Smooth muscle cell (in vitro differentiated cells): ENCODE data around the gene NCKAP5. TPM values are rescaled to one million over a fixed set of nuclear protein-coding genes. Genes with fewer than 3 reads are reported as not detected.

Experiments
- DNase-seq: peaks from one replicate; lab custom pipeline; 2025; ENCODE audit not compliant: unreplicated experiment; lab: John Stamatoyannopoulos, UW
- H2AFZ ChIP-seq: fragments of 200-600 bp; sonication (generic); 2 replicates; pipeline ENCODE4 v1.6.0; 2016; ENCODE audit warnings: antibody characterized with exemption, low read depth, mild to moderate bottlenecking
- H3F3A ChIP-seq: fragments of 200-600 bp; sonication (generic); 2 replicates; pipeline ENCODE4 v1.6.0; 2017; ENCODE audit warnings: antibody characterized with exemption, low read depth
- H3K27ac ChIP-seq: fragments of 200-600 bp; sonication (generic); 2 replicates; pipeline ENCODE4 v1.5.1; 2016; ENCODE audit warnings: low read depth, mild to moderate bottlenecking
- H3K27me3 ChIP-seq: fragments of 200-600 bp; sonication (generic); 2 replicates; pipeline ENCODE4 v1.6.1; 2016; ENCODE audit warnings: low read depth, mild to moderate bottlenecking
- H3K36me3 ChIP-seq: fragments of 200-600 bp; sonication (generic); 2 replicates; pipeline ENCODE4 v1.5.1; 2016; ENCODE audit warnings: low read depth
- H3K4me1 ChIP-seq: fragments of 200-600 bp; sonication (generic); 2 replicates; pipeline ENCODE4 v1.5.1; 2016; ENCODE audit warnings: low read depth
- H3K4me2 ChIP-seq: fragments of 200-600 bp; sonication (generic); 2 replicates; pipeline ENCODE4 v1.6.0; 2016; ENCODE audit warnings: mild to moderate bottlenecking
- H3K4me3 ChIP-seq: fragments of 200-600 bp; sonication (generic); 2 replicates; pipeline ENCODE4 v1.5.1; 2016; ENCODE audit warnings: mild to moderate bottlenecking
- H3K79me2 ChIP-seq: fragments of 200-600 bp; sonication (generic); 2 replicates; pipeline ENCODE4 v1.6.0; 2016; ENCODE audit warnings: low read depth, mild to moderate bottlenecking
- H3K9ac ChIP-seq: fragments of 200-600 bp; sonication (generic); 2 replicates; pipeline ENCODE4 v1.6.0; 2016; ENCODE audit warnings: low read depth
- H3K9me3 ChIP-seq: fragments of 200-600 bp; sonication (generic); replicated peaks from 2 replicates; pipeline ENCODE4 v1.5.1; 2016; ENCODE audit warnings: low read depth
- H4K20me1 ChIP-seq: fragments of 200-600 bp; sonication (generic); 2 replicates; pipeline ENCODE4 v1.6.0; 2016; ENCODE audit warnings: low read depth
- WGBS: methylation state at CpG from one replicate; pipeline ENCODE4 v1.1.7; 2016; ENCODE audit warnings: low lambda C conversion rate; 5-methylcytosine and 5-hydroxymethylcytosine counted together
- polyA plus RNA-seq: library from polyadenylated mRNA; unstranded; fragments of >200 nt; fragmentation: Nextera tagmentation; extraction: Ambion mirVana; gene quantifications from 2 replicates; pipeline ENCODE4 v1.2.1, GENCODE V29; 2016
- total RNA-seq: library from RNA; depleted of rRNA; stranded (reverse); fragments of >200 nt; gene quantifications from 2 replicates; pipeline ENCODE4 v1.2.3, GENCODE V29; 2014
- TF ChIP-seq, protein P1 (sequence below): fragments of 200-600 bp; sonication (generic); IDR thresholded peaks from 2 replicates; pipeline ENCODE4 v1.5.1; 2017; ENCODE audit warnings: borderline replicate concordance, mild to moderate bottlenecking, antibody characterized with exemption; ENCODE audit not compliant: insufficient read depth, poor library complexity, severe bottlenecking

NCKAP5 gene
- total and polyA plus RNA-seq, 2 experiments from 2014 or later, result 4.6 to 9.5 TPM

DNA sequence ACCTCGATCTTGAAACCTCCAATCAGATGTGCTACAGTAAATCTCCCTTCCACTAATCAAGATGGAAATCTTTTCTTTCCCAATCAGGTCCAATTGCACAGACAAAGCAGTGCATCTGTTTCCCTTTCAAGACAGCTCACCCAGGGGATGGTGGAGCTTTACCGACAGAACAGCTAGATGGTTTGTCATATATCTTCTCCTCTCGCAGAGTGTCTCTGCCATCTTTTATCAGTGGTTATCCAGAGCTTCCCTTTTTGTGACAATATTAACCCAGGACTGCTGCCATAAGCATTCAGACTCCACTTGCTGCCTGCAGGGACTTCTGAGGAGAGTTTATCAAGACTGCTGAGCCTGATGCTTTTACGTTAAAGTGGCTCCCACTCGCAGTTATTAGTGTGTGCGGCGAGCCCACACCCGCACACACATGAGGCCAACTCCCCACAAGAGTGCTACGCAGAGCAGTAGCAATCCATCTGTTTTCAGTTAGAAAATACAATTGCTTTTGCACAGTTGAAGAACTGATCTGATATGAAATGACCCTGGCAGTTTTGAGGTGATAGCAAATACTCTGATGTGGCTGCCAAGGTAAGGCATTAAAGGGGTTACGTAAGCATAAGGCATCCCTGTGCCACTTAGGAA, 398.9 kb downstream of the NCKAP5 start:
- Histone ChIP-seq H3K27me3 (no peaks in the 10 kb centered on the region), H3K27ac (no peak overlapping the region), H3K9me3 (no peaks in the 10 kb centered on the region), H3K4me2 (peak overlapping the region; percentile 2), H4K20me1 (no peaks in the 10 kb centered on the region), H3K79me2 (no peaks in the 10 kb centered on the region), H3F3A (no peaks in the 10 kb centered on the region), H2AFZ (no peak overlapping the region), H3K36me3 (no peaks in the 10 kb centered on the region), H3K4me3 (no peak overlapping the region), H3K9ac (no peak overlapping the region), H3K4me1 (peaks cover 9% of the 10 kb centered on the region)
- DNase-seq, result no peak
- 54% methylated on average over 10 of the region's 10 CpGs for WGBS
- TF ChIP-seq, protein P1, sequence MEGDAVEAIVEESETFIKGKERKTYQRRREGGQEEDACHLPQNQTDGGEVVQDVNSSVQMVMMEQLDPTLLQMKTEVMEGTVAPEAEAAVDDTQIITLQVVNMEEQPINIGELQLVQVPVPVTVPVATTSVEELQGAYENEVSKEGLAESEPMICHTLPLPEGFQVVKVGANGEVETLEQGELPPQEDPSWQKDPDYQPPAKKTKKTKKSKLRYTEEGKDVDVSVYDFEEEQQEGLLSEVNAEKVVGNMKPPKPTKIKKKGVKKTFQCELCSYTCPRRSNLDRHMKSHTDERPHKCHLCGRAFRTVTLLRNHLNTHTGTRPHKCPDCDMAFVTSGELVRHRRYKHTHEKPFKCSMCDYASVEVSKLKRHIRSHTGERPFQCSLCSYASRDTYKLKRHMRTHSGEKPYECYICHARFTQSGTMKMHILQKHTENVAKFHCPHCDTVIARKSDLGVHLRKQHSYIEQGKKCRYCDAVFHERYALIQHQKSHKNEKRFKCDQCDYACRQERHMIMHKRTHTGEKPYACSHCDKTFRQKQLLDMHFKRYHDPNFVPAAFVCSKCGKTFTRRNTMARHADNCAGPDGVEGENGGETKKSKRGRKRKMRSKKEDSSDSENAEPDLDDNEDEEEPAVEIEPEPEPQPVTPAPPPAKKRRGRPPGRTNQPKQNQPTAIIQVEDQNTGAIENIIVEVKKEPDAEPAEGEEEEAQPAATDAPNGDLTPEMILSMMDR, result no peak

DNA sequence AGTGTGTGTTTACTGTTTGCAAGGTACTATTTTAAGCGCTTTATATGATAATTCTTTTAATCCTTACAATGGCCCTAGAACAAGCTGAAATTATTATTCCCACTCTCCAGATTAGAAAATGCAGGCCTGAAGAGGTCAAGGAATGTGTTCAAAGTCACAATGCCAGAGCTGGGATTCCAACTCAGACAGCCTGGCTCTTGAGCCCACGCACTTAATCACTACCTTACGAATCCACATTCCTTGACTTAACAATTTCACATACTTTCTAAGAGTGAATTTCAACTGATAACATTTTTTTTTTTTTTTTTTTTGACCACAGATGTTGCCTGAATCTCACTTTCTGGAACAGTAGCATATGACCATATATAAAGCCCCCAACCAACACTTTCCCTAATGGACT, 400.3 kb downstream of the NCKAP5 start:
- Histone ChIP-seq H3K4me1 (peaks cover 9% of the 10 kb centered on the region), H4K20me1 (no peaks in the 10 kb centered on the region), H3K4me3 (no peak overlapping the region), H3K9me3 (no peaks in the 10 kb centered on the region), H3K27me3 (no peaks in the 10 kb centered on the region), H3K79me2 (no peaks in the 10 kb centered on the region), H3F3A (no peaks in the 10 kb centered on the region), H3K4me2 (peak overlapping the region; percentile 4), H2AFZ (no peak overlapping the region), H3K27ac (peak overlapping the region; percentile 45), H3K36me3 (no peaks in the 10 kb centered on the region), H3K9ac (no peak overlapping the region)
- no peak for DNase-seq
- TF ChIP-seq, protein P1, result no peak
- WGBS, result 52% methylated on average over 3 of the region's 3 CpGs

DNA sequence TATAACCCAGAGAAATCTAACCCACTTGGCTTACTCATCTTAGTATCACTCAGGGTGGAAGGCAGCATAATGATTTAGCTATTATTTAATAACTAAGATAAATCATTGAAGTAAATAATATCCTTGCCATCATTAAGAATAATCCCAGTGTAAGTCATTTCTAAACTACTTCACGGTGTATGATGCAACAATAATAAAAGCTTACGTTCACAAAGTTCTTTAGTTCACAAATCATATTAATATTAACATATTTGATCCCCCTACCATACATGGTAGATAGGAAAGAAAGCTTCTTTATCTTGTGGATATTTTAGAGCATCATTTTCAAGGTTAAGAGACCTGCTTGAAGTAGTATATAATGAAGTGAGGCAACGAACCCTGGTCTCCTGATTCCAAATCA, 401.0 kb downstream of the NCKAP5 start:
- Histone ChIP-seq H3F3A (no peaks in the 10 kb centered on the region), H3K9me3 (no peaks in the 10 kb centered on the region), H3K79me2 (no peaks in the 10 kb centered on the region), H3K27ac (peak overlapping the region; percentile 45), H3K4me3 (no peak overlapping the region), H3K27me3 (no peaks in the 10 kb centered on the region), H3K36me3 (no peaks in the 10 kb centered on the region), H3K4me2 (peak overlapping the region; percentile 11), H3K4me1 (peaks cover 9% of the 10 kb centered on the region), H3K9ac (no peak overlapping the region), H2AFZ (no peak overlapping the region), H4K20me1 (no peaks in the 10 kb centered on the region)
- DNase-seq, result no peak
- 84% methylated on average over 3 of the region's 3 CpGs for WGBS
- TF ChIP-seq, protein P1, result no peak

DNA sequence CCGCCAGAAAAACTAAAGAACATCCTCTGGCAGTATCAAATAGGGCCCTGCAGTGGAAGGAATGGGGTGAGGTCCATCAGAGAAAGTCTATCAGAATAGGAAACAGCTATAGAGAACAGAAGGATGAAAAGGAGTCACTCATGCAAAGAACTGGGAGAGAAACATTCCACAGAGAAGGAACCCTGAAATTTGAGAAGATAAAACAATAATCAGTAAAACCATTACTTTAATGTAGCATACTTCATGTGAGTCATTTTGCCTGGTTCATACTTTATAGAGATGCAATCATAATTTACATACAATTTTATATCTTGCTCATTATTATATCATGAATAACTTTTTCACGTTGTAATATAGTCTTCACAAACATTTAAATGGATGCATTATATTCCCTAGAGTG, 402.2 kb downstream of the NCKAP5 start:
- Histone ChIP-seq H3K27me3 (no peaks in the 10 kb centered on the region), H3K9me3 (no peaks in the 10 kb centered on the region), H3K4me1 (peaks cover 9% of the 10 kb centered on the region), H2AFZ (no peak overlapping the region), H3K36me3 (no peaks in the 10 kb centered on the region), H4K20me1 (no peaks in the 10 kb centered on the region), H3K27ac (no peak overlapping the region), H3K4me2 (no peak overlapping the region), H3K4me3 (no peak overlapping the region), H3F3A (no peaks in the 10 kb centered on the region), H3K9ac (no peak overlapping the region), H3K79me2 (no peaks in the 10 kb centered on the region)
- no peak for DNase-seq
- TF ChIP-seq, protein P1, result no peak
- WGBS, result 87% methylated on average over 2 of the region's 2 CpGs
